Left kidney (tissue), 2 donors: ENCODE data around the gene FPR1. TPM values are rescaled to one million over a fixed set of nuclear protein-coding genes. Genes with fewer than 3 reads are reported as not detected.

Experiments
- DNase-seq: peaks from one replicate; pipeline ENCODE4 v3.0.0-alpha.2; 2013
- polyA plus RNA-seq: library from polyadenylated mRNA; unstranded; fragments of 120-200 nt; gene quantifications from one replicate; pipeline ENCODE4 v1.2.1, GENCODE V29; 2013; ENCODE audit not compliant: insufficient read length

Gene FPR1
- polyA plus RNA-seq, 1 donor, result 0.58 TPM

- DNase-seq, result no peak
These were observed 45.4 kb downstream of the FPR1 start for GRCh38 chr19:51706296-51706695.

GRCh38 chr19:51704626-51705025, 47.1 kb downstream of the FPR1 start:
- DNase-seq, result no peak

- DNase-seq, result peak; percentile 95
These were observed 47.8 kb downstream of the FPR1 start for GRCh38 chr19:51703575-51704515.

DNA sequence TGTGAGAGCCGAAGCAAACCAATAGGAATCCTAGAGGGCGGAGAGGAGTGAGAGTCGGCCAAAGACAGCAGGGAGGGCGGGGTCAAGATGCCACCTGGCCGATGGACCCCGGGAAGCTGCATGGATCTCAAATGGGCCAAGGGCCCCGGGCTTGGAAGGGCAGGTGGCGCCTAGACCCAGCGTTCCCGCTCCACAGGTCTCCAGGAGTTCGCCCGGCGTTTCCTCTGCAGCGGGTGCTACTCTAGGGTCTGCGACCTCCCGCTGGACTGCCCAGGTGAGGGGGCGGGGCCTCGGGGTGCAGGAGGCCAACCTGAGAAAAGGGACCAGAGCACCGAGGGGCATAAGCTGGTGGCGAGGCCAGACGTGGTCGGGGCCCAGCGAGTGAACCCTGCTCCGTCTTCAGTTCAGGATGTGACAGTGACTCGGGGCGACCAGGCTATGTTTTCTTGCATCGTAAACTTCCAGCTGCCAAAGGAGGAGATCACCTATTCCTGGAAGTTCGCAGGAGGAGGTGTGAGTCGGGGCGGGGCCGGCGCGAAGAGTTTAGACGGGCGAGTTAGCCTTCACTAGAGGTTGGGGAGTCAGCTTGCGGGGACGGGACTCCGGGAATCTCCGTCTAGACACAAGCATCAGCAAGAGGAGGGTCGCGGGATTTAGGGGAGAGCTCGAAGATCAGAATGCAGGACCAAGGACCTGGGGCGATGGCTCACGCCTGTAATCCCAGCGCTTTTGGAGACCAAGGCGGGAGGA, 48.7 kb downstream of the FPR1 start:
- peak; percentile 21 for DNase-seq

- peak; percentile 48 for DNase-seq
These were observed 49.4 kb downstream of the FPR1 start for GRCh38 chr19:51702103-51702824.

GRCh38 chr19:51701468-51702100, 50.1 kb downstream of the FPR1 start:
- no peak for DNase-seq

GRCh38 chr19:51699170-51699569, 52.5 kb downstream of the FPR1 start:
- DNase-seq, result no peak

- no peak for DNase-seq
These were observed 53.4 kb downstream of the FPR1 start for GRCh38 chr19:51698296-51698695.

GRCh38 chr19:51697169-51697776, 54.4 kb downstream of the FPR1 start:
- DNase-seq, result no peak

- DNase-seq, result no peak
These were observed 55.1 kb downstream of the FPR1 start for GRCh38 chr19:51696606-51697005.

Other genes with a start within 250 kb of the FPR1 start
- not detected for gene SIGLEC6, start 220.2 kb downstream of the FPR1 start, polyA plus RNA-seq
- 22.3 TPM for gene ZNF175, start 180.6 kb downstream of the FPR1 start, polyA plus RNA-seq
- not detected for gene SIGLEC5, start 121.5 kb downstream of the FPR1 start, polyA plus RNA-seq
- 0.47 TPM for gene SIGLEC14, start 105.1 kb downstream of the FPR1 start, polyA plus RNA-seq
- gene SPACA6, start 58.5 kb downstream of the FPR1 start, polyA plus RNA-seq, result 21.0 TPM
- gene HAS1, start 27.9 kb downstream of the FPR1 start, polyA plus RNA-seq, result not detected
- 0.15 TPM for gene FPR2, start 9.3 kb upstream of the FPR1 start, polyA plus RNA-seq
- gene FPR3, start 43.3 kb upstream of the FPR1 start, polyA plus RNA-seq, result 0.20 TPM
- gene ZNF577, start 136.1 kb upstream of the FPR1 start, polyA plus RNA-seq, result 45.9 TPM
- 33.5 TPM for gene ZNF649, start 153.1 kb upstream of the FPR1 start, polyA plus RNA-seq
- gene ZNF613, start 175.6 kb upstream of the FPR1 start, polyA plus RNA-seq, result 15.0 TPM
- gene ZNF350, start 235.0 kb upstream of the FPR1 start, polyA plus RNA-seq, result 22.2 TPM